ENCODE data around the gene CACNA1H.
"Not testable (repeated sequence)": the region's sequence is repeated elsewhere in the genome, so short reads cannot be mapped to it uniquely, and the experiment has no call there.

GRCh38 chr16:1243907-1244850 is 91.3 kb downstream of the CACNA1H start:
- not testable (repeated sequence) for TF ChIP-seq EZH2phosphoT487, EZH2, CTCF (IDR thresholded peaks at IDR 0.05)
